IMR-90 (cell line): ENCODE results near the gene GP9. TPM values are rescaled to one million over a fixed set of nuclear protein-coding genes. Genes with fewer than 3 reads are reported as not detected.

ENCODE experiments used
- ATAC-seq: fragments of 200-7000 bp; cut with Tn5 transposase; 2 replicates; pipeline ENCODE4 v1.9.1; 2020; ENCODE audit warnings: low read depth, mild to moderate bottlenecking, moderate library complexity
- BruUV-seq: library from RNA; stranded (reverse); fragments of 400-500 nt; replicated peaks from 2 replicates; lab custom pipeline; 2021; lab: Mats Ljungman, UMichigan
- CTCF ChIA-PET: fragments of 300-600 bp; formaldehyde crosslinking; extraction: SDS; loops from one replicate; lab custom pipeline; 2021; ENCODE audit warnings: antibody characterized with exemption; lab: Yijun Ruan, JAX
- POLR2A ChIA-PET: fragments of 300-600 bp; sonication (Branson Sonifier 250); formaldehyde crosslinking; loops from one replicate; lab custom pipeline; 2022; ENCODE audit warnings: antibody characterized with exemption; ENCODE audit not compliant: unreplicated experiment; lab: Charles Lee
- DNase-seq: peaks from one replicate; pipeline ENCODE4 v3.0.0; 2013
- H2AFZ ChIP-seq: replicated peaks from 2 replicates; pipeline ENCODE3; 2013; ENCODE audit warnings: low read length, mild to moderate bottlenecking; ENCODE audit not compliant: poor library complexity
- H2AK5ac ChIP-seq: 2 replicates; pipeline ENCODE4 v1.6.1; 2013; ENCODE audit warnings: low read depth, low read length, inconsistent platforms
- H2AK9ac ChIP-seq: replicated peaks from 2 replicates; pipeline ENCODE3; 2013; ENCODE audit warnings: mild to moderate bottlenecking, low read depth, low read length, moderate library complexity; ENCODE audit not compliant: poor library complexity
- H2BK120ac ChIP-seq: 2 replicates; pipeline ENCODE4 v1.6.1; 2013; ENCODE audit warnings: low read depth, low read length, inconsistent platforms
- H2BK15ac ChIP-seq: 3 replicates; pipeline ENCODE4 v1.6.1; 2013; ENCODE audit warnings: low read depth, low read length, inconsistent platforms
- H2BK20ac ChIP-seq: 2 replicates; pipeline ENCODE4 v1.6.1; 2013; ENCODE audit warnings: low read depth, mild to moderate bottlenecking, inconsistent platforms, low read length, moderate library complexity
- H2BK5ac ChIP-seq: 2 replicates; pipeline ENCODE4 v1.6.1; 2013; ENCODE audit warnings: mild to moderate bottlenecking, low read depth, low read length, inconsistent platforms; ENCODE audit not compliant: poor library complexity, severe bottlenecking
- H3K14ac ChIP-seq: replicated peaks from 2 replicates; pipeline ENCODE4 v1.6.1; 2013; ENCODE audit warnings: low read depth, low read length, inconsistent platforms
- H3K18ac ChIP-seq: 2 replicates; pipeline ENCODE4 v1.6.1; 2013; ENCODE audit warnings: low read depth, low read length, control low read depth
- H3K23ac ChIP-seq: 2 replicates; pipeline ENCODE4 v1.6.1; 2013; ENCODE audit warnings: low read depth, low read length, inconsistent platforms
- H3K27ac ChIP-seq: 2 replicates; pipeline ENCODE4 v1.5.1; 2013; ENCODE audit warnings: mild to moderate bottlenecking, control low read depth, low read length; ENCODE audit not compliant: insufficient read depth
- H3K27me3 ChIP-seq: 2 replicates; pipeline ENCODE4 v1.6.1; 2013; ENCODE audit warnings: low read length; ENCODE audit not compliant: control insufficient read depth, insufficient read depth
- H3K36me3 ChIP-seq: 2 replicates; pipeline ENCODE4 v1.6.1; 2013; ENCODE audit warnings: low read length, mixed read lengths; ENCODE audit not compliant: control insufficient read depth, insufficient read depth
- H3K4ac ChIP-seq: 2 replicates; pipeline ENCODE4 v1.6.1; 2013; ENCODE audit warnings: low read depth, low read length, inconsistent platforms
- H3K4me1 ChIP-seq: 2 replicates; pipeline ENCODE4 v1.6.1; 2013; ENCODE audit warnings: low read length, mixed read lengths; ENCODE audit not compliant: control insufficient read depth, insufficient read depth
- H3K4me2 ChIP-seq: 2 replicates; pipeline ENCODE4 v1.6.1; 2013; ENCODE audit warnings: low read depth, mild to moderate bottlenecking, control low read depth, low read length, moderate library complexity
- H3K4me3 ChIP-seq: 2 replicates; pipeline ENCODE4 v1.5.1; 2013; ENCODE audit warnings: low read depth, mild to moderate bottlenecking, control low read depth, low read length, moderate library complexity; ENCODE audit not compliant: insufficient read depth
- H3K56ac ChIP-seq: 2 replicates; pipeline ENCODE4 v1.6.1; 2013; ENCODE audit warnings: low read length, inconsistent platforms; ENCODE audit not compliant: insufficient read depth; ENCODE audit errors: extremely low read depth
- H3K79me1 ChIP-seq, 2 experiments: 2 replicates each; pipeline ENCODE4 v1.6.1; 2013; ENCODE audit warnings: low read length in 2 of 2, inconsistent platforms in 1 of 2, low read depth in 1 of 2
- H3K9ac ChIP-seq: 2 replicates; pipeline ENCODE4 v1.6.1; 2013; ENCODE audit warnings: low read depth, low read length, control low read depth
- H3K9me1 ChIP-seq: 2 replicates; pipeline ENCODE4 v1.6.1; 2013; ENCODE audit warnings: low read length, inconsistent platforms; ENCODE audit not compliant: insufficient read depth
- H3K9me3 ChIP-seq: 2 replicates; pipeline ENCODE4 v1.6.1; 2013; ENCODE audit warnings: low read length; ENCODE audit not compliant: control insufficient read depth, insufficient read depth
- H4K20me1 ChIP-seq: 2 replicates; pipeline ENCODE4 v1.6.1; 2013; ENCODE audit warnings: low read length, inconsistent platforms; ENCODE audit not compliant: insufficient read depth
- H4K5ac ChIP-seq: 2 replicates; pipeline ENCODE4 v1.6.1; 2013; ENCODE audit warnings: mild to moderate bottlenecking, low read depth, low read length, control low read depth
- H4K8ac ChIP-seq, 2 experiments: 2 replicates each; pipeline ENCODE4 v1.6.1; 2013; ENCODE audit warnings: low read depth in 2 of 2, low read length in 2 of 2, control low read depth in 1 of 2, inconsistent platforms in 1 of 2
- H4K91ac ChIP-seq: 2 replicates; pipeline ENCODE4 v1.6.1; 2013; ENCODE audit warnings: low read depth, low read length, inconsistent platforms; ENCODE audit not compliant: insufficient read depth
- BHLHE40 ChIP-seq: fragments of 150-350 bp; IDR thresholded peaks from 2 replicates; pipeline ENCODE4 v1.6.1; 2016; ENCODE audit warnings: mild to moderate bottlenecking, low read depth, low read length
- FOS ChIP-seq: fragments of 150-350 bp; IDR thresholded peaks from 2 replicates; pipeline ENCODE4 v1.6.1; 2016; ENCODE audit warnings: low read depth, low read length
- MAFK ChIP-seq: IDR thresholded peaks from 2 replicates; pipeline ENCODE4 v1.6.1; 2012; ENCODE audit warnings: low read depth, low read length, improper control_type of control experiment
- MAZ ChIP-seq: IDR thresholded peaks from 2 replicates; pipeline ENCODE4 v1.6.1; 2012; ENCODE audit warnings: low read depth, mild to moderate bottlenecking, low read length, improper control_type of control experiment, moderate library complexity, borderline replicate concordance
- POLR2A ChIP-seq: IDR thresholded peaks from 2 replicates; pipeline ENCODE4 v1.6.1; 2012; ENCODE audit warnings: mild to moderate bottlenecking, low read depth, low read length
- SMC3 ChIP-seq: fragments of 150-350 bp; IDR thresholded peaks from 2 replicates; pipeline ENCODE4 v1.6.1; 2016; ENCODE audit warnings: low read depth, mild to moderate bottlenecking, antibody characterized with exemption, low read length, moderate library complexity
- WGBS, 2 experiments: methylation state at CpG; one replicate each; pipeline versions ENCODE4 v1.1.5 to v1.1.7; 2013; ENCODE audit warnings: missing lambda C conversion rate in 2 of 2; ENCODE audit not compliant: insufficient read length in 1 of 2; ENCODE audit errors: extremely low coverage in 2 of 2; 5-methylcytosine and 5-hydroxymethylcytosine counted together
- dilution Hi-C: fragments of 300-500 bp; cut with HindIII; formaldehyde crosslinking; loops from one replicate; pipeline ENCODE4 v1.14.3; 2018; ENCODE audit warnings: low sequenced_read_pairs; ENCODE audit not compliant: unreplicated experiment
- in situ Hi-C: fragments of 300-500 bp; cut with MboI; formaldehyde crosslinking; loops from 3 replicates; pipeline ENCODE4 v1.14.3; 2019; ENCODE audit warnings: low sequenced_read_pairs, inconsistent platforms, mixed read lengths
- intact Hi-C: fragments of 100-400 bp; cut with micrococcal nuclease; formaldehyde crosslinking; loops from 2 replicates; pipeline ENCODE4 v1.10.0; 2022
- polyA plus RNA-seq, 3 experiments: library from polyadenylated mRNA; depleted of rRNA; stranded (reverse); fragments of >200 nt; gene quantifications; 2 replicates each; pipeline ENCODE4 v1.2.3, GENCODE V29; 2012; ENCODE audit warnings: low replicate concordance in 1 of 3
- total RNA-seq: library from RNA; depleted of rRNA; stranded (reverse); fragments of >200 nt; gene quantifications from 2 replicates; pipeline ENCODE4 v1.2.3, GENCODE V29; 2012
- TF ChIP-seq, protein P1 (sequence below): conservative IDR thresholded peaks from 2 replicates; pipeline ENCODE4 v1.5.1; 2012; ENCODE audit warnings: mild to moderate bottlenecking, low read depth, low read length, improper control_type of control experiment

Gene GP9
- total and polyA plus RNA-seq, 2 of the 4 experiments (the other 2 are of a cell fraction), result not detected

GRCh38 chr3:129065016-129065719 lies 4.6 kb downstream of the GP9 start:
- Histone ChIP-seq H3K27me3 (peaks cover 20% of the 10 kb centered on the region), H4K8ac (no peak overlapping the region), H2AFZ (no peak overlapping the region), H2BK20ac (no peak overlapping the region), H4K5ac (no peak overlapping the region), H3K4me3 (no peak overlapping the region), H3K4me2 (no peak overlapping the region), H4K20me1 (no peaks in the 10 kb centered on the region), H4K91ac (no peak overlapping the region), H2BK15ac (no peak overlapping the region), H3K36me3 (no peaks in the 10 kb centered on the region), H3K27ac (no peak overlapping the region), H3K4ac (no peak overlapping the region), H3K79me1 (no peaks in the 10 kb centered on the region), H2BK120ac (no peak overlapping the region), H3K23ac (no peak overlapping the region), H3K4me1 (no peaks in the 10 kb centered on the region; the same call in 1 of the 2 replicates), H3K18ac (no peak overlapping the region), H2AK5ac (no peak overlapping the region), H3K9me3 (peaks cover 7% of the 10 kb centered on the region), H3K9ac (no peak overlapping the region), H2AK9ac (no peak overlapping the region), H3K9me1 (no peaks in the 10 kb centered on the region), H2BK5ac (no peak overlapping the region), H3K14ac (no peak overlapping the region), H3K56ac (no peak overlapping the region)
- in situ Hi-C loops, result no loop called here
- ATAC-seq (no peak), DNase-seq (no peak)
- TF ChIP-seq, protein P1, sequence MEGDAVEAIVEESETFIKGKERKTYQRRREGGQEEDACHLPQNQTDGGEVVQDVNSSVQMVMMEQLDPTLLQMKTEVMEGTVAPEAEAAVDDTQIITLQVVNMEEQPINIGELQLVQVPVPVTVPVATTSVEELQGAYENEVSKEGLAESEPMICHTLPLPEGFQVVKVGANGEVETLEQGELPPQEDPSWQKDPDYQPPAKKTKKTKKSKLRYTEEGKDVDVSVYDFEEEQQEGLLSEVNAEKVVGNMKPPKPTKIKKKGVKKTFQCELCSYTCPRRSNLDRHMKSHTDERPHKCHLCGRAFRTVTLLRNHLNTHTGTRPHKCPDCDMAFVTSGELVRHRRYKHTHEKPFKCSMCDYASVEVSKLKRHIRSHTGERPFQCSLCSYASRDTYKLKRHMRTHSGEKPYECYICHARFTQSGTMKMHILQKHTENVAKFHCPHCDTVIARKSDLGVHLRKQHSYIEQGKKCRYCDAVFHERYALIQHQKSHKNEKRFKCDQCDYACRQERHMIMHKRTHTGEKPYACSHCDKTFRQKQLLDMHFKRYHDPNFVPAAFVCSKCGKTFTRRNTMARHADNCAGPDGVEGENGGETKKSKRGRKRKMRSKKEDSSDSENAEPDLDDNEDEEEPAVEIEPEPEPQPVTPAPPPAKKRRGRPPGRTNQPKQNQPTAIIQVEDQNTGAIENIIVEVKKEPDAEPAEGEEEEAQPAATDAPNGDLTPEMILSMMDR, result no peak
- no peak for TF ChIP-seq SMC3
- TF ChIP-seq MAFK, result no peak
- no peak for TF ChIP-seq BHLHE40
- TF ChIP-seq POLR2A, result no peak
- TF ChIP-seq MAZ, result no peak
- no peak for TF ChIP-seq FOS
- BruUV-seq, result no TSS peak
- intact Hi-C loops, result no loop called here
- 67% methylated on average over 5 of the region's 14 CpGs; no CpG with 5 or more reads in 1 of the 2 experiments for WGBS, 2 experiments
- dilution Hi-C loops, result no loop called here
- CTCF ChIA-PET, result no interaction called here
- POLR2A ChIA-PET, result no interaction called here
